ENCODE results near the gene CFAP68. TPM values are rescaled to one million over a fixed set of nuclear protein-coding genes. Genes with fewer than 3 reads are reported as not detected.

Gene CFAP68
- total and polyA plus RNA-seq, 9 of the 15 experiments (the other 6 are each of a cell fraction or from before 2014, with no cell fraction given), result 22.8 to 72.3 (median 52.5) TPM

GRCh38 chr11:111909378-111909777, 30.0 kb downstream of the CFAP68 start:
- POLR2A ChIA-PET, result interaction anchor here (1.3 kb wide), 1 partner anchor 19 kb away, joined by 3 read pairs; no protein-coding TSS in a partner anchor
- Histone ChIP-seq H3K79me2 (ENCODE audit: control insufficient read depth, insufficient read depth, low read length) (no peaks in the 10 kb centered on the region), H3K9me3 (replicated peaks; ENCODE audit: control insufficient read depth, insufficient read depth, low read depth, low read length) (peaks cover 5% of the 10 kb centered on the region; the same call in 1 of the 2 replicates), H3K4me2 (ENCODE audit: insufficient read depth, low read length) (no peak overlapping the region; the same call in 1 of the 2 replicates), H4K20me1 (replicated peaks; ENCODE audit: control insufficient read depth, insufficient read depth, low read length) (no peaks in the 10 kb centered on the region), H3K4me1 (replicated peaks in 1 of 2; ENCODE audit: control insufficient read depth in 2 of 2, insufficient read depth in 2 of 2, low read length in 2 of 2) (peaks cover 35 to 37% of the 10 kb centered on the region in 2 experiments; a peak in 4 of 5 replicates), H3K9me1 (ENCODE audit: control insufficient read depth, insufficient read depth, low read length) (peaks cover 3% of the 10 kb centered on the region), H3K27me3 (ENCODE audit: control insufficient read depth in 2 of 2, insufficient read depth in 2 of 2, low read length in 2 of 2) (no peaks in the 10 kb centered on the region), H3K4me3 (no peak overlapping the region), H2AFZ (ENCODE audit: low read depth, low read length) (peak overlapping the region; percentile 80), H3K9ac (ENCODE audit: insufficient read depth in 1 of 2, low read depth in 2 of 2, low read length in 2 of 2) (no peak overlapping the region; a peak in 1 of 4 replicates), H3K27ac (ENCODE audit: extremely low read depth, low read depth, low read length) (0 out of 3 replicates have a peak overlapping the region, but pooled peaks have one; percentile 4), H3K36me3 (ENCODE audit: control insufficient read depth, insufficient read depth, low read length) (no peaks in the 10 kb centered on the region)
- peak; percentile 41 for ATAC-seq
- no TSS peak for BruUV-seq (replicated peaks)
- in situ Hi-C loops (cut with MboI) (no loop called here), intact Hi-C loops (cut with micrococcal nuclease) (no loop called here)
- WGBS (ENCODE audit: insufficient coverage, low coverage, missing lambda C conversion rate), result 13% methylated on average over 5 of the region's 5 CpGs
- FAIRE-seq, result peak; percentile 84
- DNase-seq (ENCODE audit: extremely low read depth in 1 of 4, low spot score in 3 of 4), result peak in 2 of 4 experiments; percentile 58 to 68
- CTCF ChIA-PET (ENCODE audit: low intra/inter-chr PET ratio), result no interaction called here
- TF ChIP-seq FOXP4 (CRISPR knock-in tag; IDR thresholded peaks at IDR 0.05; ENCODE audit: borderline replicate concordance) (no peak), CBFB (CRISPR knock-in tag; IDR thresholded peaks at IDR 0.05) (no peak), KDM5B (IDR thresholded peaks at IDR 0.05; ENCODE audit: insufficient replicate concordance, low read depth, low read length) (no peak), ZNF41 (CRISPR knock-in tag; conservative IDR thresholded peaks at IDR 0.05) (no peak), CBFA2T3 (IDR thresholded peaks at IDR 0.05) (peak; percentile 77), ZNF263 (CRISPR knock-in tag; IDR thresholded peaks at IDR 0.05; ENCODE audit: borderline replicate concordance) (no peak), KLF13 (tag; IDR thresholded peaks at IDR 0.05; ENCODE audit: borderline replicate concordance, low read depth) (no peak), SIRT6 (IDR thresholded peaks at IDR 0.05; ENCODE audit: low read depth, low read length) (no peak), SNRNP70 (optimal IDR thresholded peaks at IDR 0.05; ENCODE audit: low read depth, low read length) (no peak), BHLHE40 (IDR thresholded peaks at IDR 0.05; ENCODE audit: low read length) (no peak), CBX3 (IDR thresholded peaks at IDR 0.05; ENCODE audit: borderline replicate concordance in 1 of 2, low read length in 2 of 2) (peak in 1 of 2 experiments; percentile 41; a peak in 1 of 3 replicates), ZNF395 (CRISPR knock-in tag; IDR thresholded peaks at IDR 0.05) (no peak), HOXB6 (CRISPR knock-in tag; IDR thresholded peaks at IDR 0.05; ENCODE audit: borderline replicate concordance) (no peak), ZNF79 (CRISPR knock-in tag; IDR thresholded peaks at IDR 0.05; ENCODE audit: low read depth) (no peak), SOX6 (IDR thresholded peaks at IDR 0.05) (no peak), ZNF589 (CRISPR knock-in tag; IDR thresholded peaks at IDR 0.05; ENCODE audit: low read depth) (no peak), HNRNPUL1 (IDR thresholded peaks at IDR 0.05; ENCODE audit: low read length) (no peak), ZNF699 (CRISPR knock-in tag; IDR thresholded peaks at IDR 0.05; ENCODE audit: insufficient replicate concordance) (no peak), NCOR1 (IDR thresholded peaks at IDR 0.05) (peak; percentile 14; the same call in 1 of the 2 replicates), ZNF695 (CRISPR knock-in tag; IDR thresholded peaks at IDR 0.05) (no peak)
